ENCODE results near the gene ONECUT2.

ONECUT2 gene

GRCh38 chr18:57523171-57523956 lies 88.2 kb downstream of the ONECUT2 start:
- no peak for DNase-seq (ENCODE audit: low read depth in 1 of 2, low spot score in 1 of 2)

- DNase-seq (ENCODE audit: low read depth in 1 of 2, low spot score in 1 of 2): no peak
These were observed 92.5 kb downstream of the ONECUT2 start for GRCh38 chr18:57527556-57528229.

- DNase-seq (ENCODE audit: low read depth in 1 of 2, low spot score in 1 of 2): no peak
These were observed 94.0 kb downstream of the ONECUT2 start for GRCh38 chr18:57529151-57529550.

- no peak for DNase-seq (ENCODE audit: low read depth in 1 of 2, low spot score in 1 of 2)
These were observed 98.1 kb downstream of the ONECUT2 start for GRCh38 chr18:57533006-57533867.

GRCh38 chr18:57533868-57534510 lies 98.8 kb downstream of the ONECUT2 start:
- DNase-seq (ENCODE audit: low read depth in 1 of 2, low spot score in 1 of 2): no peak

- no peak for DNase-seq (ENCODE audit: low read depth in 1 of 2, low spot score in 1 of 2)
These were observed 99.3 kb downstream of the ONECUT2 start for GRCh38 chr18:57534511-57534909.

GRCh38 chr18:57538614-57539013 lies 103.4 kb downstream of the ONECUT2 start:
- no peak for DNase-seq (ENCODE audit: low read depth in 1 of 2, low spot score in 1 of 2)

DNA sequence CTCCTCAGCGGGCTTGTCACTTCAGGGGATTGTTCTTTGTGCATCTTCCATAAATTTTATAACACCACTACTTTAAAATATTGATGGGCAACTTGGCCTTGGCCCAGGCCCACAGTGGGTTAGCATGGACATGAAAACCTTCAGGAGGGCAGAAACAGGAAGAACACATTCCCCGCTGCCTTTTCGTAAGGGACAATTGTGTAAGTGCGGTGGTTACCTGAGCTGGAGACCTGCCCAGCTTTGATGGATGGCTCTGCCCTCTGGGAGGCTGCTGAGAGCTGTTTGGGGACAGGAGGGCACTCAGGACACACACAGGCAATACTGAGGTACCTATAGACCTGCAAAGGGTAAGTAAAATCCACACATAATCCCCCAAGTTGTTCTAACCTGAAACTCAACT lies 104.5 kb downstream of the ONECUT2 start:
- no peak for DNase-seq (ENCODE audit: low read depth in 1 of 2, low spot score in 1 of 2)
